ENCODE measurements around the gene CD5L.

The CD5L gene

DNA sequence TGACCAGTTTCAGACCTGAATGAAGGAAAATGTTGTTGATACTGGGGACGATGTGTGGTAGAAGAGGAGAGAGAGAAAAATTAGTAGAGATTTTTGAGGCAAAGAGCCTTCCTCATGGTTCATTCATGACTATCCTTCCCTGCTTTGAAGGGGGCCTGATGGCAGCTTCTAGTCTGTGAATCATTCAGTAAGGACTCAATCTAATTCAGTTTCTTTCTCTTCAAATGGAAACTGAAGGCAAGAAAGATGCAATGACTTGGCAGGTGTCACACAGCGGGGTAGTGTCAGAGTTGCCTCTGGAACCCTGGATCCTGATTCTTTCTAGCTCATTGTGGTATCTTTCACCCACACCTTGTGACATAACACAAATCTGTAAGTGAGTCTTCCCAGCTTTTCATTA, 14.9 kb upstream of the CD5L start:
- H3K27ac ChIP-seq = no peak overlapping the region
- no peak for TF ChIP-seq CTCF (conservative IDR thresholded peaks at IDR 0.05)

DNA sequence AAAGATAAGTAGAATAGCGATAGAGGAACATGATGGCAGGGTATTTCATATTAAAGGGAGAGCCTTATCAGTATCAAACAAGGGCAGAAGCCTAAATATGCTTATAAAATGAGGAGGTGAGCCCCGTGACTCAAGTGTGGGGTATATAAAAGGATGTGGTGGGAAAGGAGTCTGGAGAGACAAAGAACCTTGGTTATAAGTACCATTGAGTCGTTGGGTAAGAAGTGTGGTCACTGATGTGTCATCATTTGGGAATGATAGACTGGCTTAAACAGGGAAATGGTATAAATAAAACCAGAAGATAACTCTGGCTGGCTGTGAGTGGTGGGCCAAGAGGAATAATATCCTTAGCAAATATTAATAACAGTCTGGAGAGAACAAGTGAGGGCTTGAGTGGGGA, 10.9 kb upstream of the CD5L start:
- no peak for TF ChIP-seq CTCF (conservative IDR thresholded peaks at IDR 0.05)

GRCh38 chr1:157849229-157849875, 7.7 kb upstream of the CD5L start:
- TF ChIP-seq CTCF (conservative IDR thresholded peaks at IDR 0.05) = no peak
- H3K27ac ChIP-seq = no peak overlapping the region

More for the DNA sequence above, 10.9 kb upstream of the CD5L start:
- no peak overlapping the region for H3K27ac ChIP-seq

DNA sequence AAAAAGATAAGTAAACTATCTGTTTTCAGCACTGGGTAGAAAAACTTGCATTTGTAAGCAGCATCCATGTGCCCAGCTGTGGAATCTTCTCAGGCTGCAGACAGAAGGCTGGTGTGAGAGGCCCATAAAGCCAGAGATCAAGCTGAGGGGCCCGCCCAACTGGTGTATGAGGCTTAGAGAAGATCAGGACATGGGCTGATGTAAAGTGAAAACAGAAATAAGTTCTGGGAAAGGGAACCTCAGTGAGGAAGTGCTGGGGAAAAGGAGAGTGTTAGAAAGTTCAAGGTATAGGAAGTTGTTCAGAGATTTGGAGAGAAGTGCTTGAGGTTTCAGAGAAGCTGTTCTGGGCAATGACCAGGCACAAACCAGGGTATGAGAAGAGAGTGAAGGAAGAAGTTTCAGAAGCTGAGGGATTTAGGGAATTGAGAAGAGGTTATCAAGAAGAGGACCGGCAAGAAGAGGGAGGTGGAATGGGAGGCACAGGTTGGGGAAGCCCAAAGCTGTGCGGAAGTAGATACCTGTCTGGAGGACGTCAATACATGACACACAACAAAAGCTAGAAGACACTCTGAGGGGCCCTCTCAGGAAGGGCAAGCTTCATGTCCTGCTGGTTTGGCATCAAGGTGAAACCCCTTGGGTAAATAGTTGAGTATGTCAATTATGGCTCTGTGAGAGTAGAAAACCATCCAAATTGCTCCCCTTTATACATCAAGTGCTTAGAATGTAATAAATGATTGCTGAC, 2.7 kb upstream of the CD5L start:
- H3K27ac ChIP-seq = no peak overlapping the region
- no peak for TF ChIP-seq CTCF (conservative IDR thresholded peaks at IDR 0.05)

DNA sequence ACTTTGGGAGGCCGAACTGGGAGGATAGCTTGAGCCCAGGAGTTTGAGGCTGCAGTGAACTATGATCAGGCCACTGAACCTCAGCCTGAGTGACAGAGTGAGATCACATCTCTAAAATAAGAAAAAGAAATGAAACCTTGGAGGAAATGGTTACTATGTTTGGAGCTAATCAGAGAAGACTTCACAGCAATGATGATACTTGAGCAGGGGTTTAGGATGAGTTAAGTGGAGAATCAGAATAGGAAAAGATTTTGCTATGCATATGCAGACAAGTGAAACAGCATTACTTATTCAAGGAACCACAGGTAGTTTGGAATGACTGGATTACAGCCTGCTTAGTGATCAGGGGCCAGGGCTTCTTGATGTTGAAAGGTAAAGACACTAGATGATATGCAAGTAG, 1.3 kb upstream of the CD5L start:
- no peak overlapping the region for H3K27ac ChIP-seq
- no peak for TF ChIP-seq CTCF (conservative IDR thresholded peaks at IDR 0.05)

- no peak for TF ChIP-seq CTCF (conservative IDR thresholded peaks at IDR 0.05)
- no peak overlapping the region for H3K27ac ChIP-seq
Observed at GRCh38 chr1:157838966-157839365, 2.6 kb downstream of the CD5L start.

- no peak for TF ChIP-seq CTCF (conservative IDR thresholded peaks at IDR 0.05)
- H3K27ac ChIP-seq = no peak overlapping the region
Observed at GRCh38 chr1:157834430-157834829, 7.2 kb downstream of the CD5L start.
